Liver (tissue), 9 donors: ENCODE data around the gene SLC8A3. TPM values are rescaled to one million over a fixed set of nuclear protein-coding genes. Genes with fewer than 3 reads are reported as not detected.
A peak's percentile ranks its signal among the peaks of the same experiment; 100 is the strongest.

Source experiments
- DNase-seq: peaks from one replicate; pipeline ENCODE4 v3.0.0-alpha.2; 2017; ENCODE audit warnings: low spot score
- H3K27ac ChIP-seq, 2 donors: one replicate each; pipeline ENCODE4 v1.7.0; 2013; ENCODE audit warnings: inconsistent platforms in 2 of 2, low read length in 2 of 2, control low read depth in 1 of 2, low read depth in 1 of 2, mild to moderate bottlenecking in 1 of 2
- H3K27me3 ChIP-seq, 4 donors: one replicate each; pipeline versions ENCODE4 v1.6.1 to v1.7.0; 2013; ENCODE audit warnings: low read length in 3 of 4, inconsistent platforms in 1 of 4, mild to moderate bottlenecking in 1 of 4, moderate library complexity in 1 of 4; ENCODE audit not compliant: control insufficient read depth in 4 of 4, insufficient read depth in 4 of 4
- H3K36me3 ChIP-seq, 4 donors: one replicate each; pipeline versions ENCODE4 v1.6.1 to v1.7.0; 2013; ENCODE audit warnings: low read length in 3 of 4, mild to moderate bottlenecking in 3 of 4, low read depth in 1 of 4, moderate library complexity in 1 of 4; ENCODE audit not compliant: control insufficient read depth in 4 of 4, insufficient read depth in 3 of 4
- H3K4me1 ChIP-seq, 4 donors: one replicate each; pipeline versions ENCODE4 v1.6.1 to v1.7.0; 2013; ENCODE audit warnings: low read length in 3 of 4, mild to moderate bottlenecking in 3 of 4, moderate library complexity in 1 of 4; ENCODE audit not compliant: control insufficient read depth in 4 of 4, insufficient read depth in 4 of 4
- H3K4me3 ChIP-seq, 3 donors: one replicate each; pipeline versions ENCODE4 v1.6.1 to v1.7.0; 2013; ENCODE audit warnings: low read length in 3 of 3, control low read depth in 1 of 3, low read depth in 1 of 3, mild to moderate bottlenecking in 1 of 3
- H3K9ac ChIP-seq, 2 donors: one replicate each; pipeline ENCODE4 v1.7.0; 2013; ENCODE audit warnings: low read length in 2 of 2, mild to moderate bottlenecking in 2 of 2, moderate library complexity in 2 of 2, control low read depth in 1 of 2, low read depth in 1 of 2
- H3K9me3 ChIP-seq, 4 donors: one replicate each; pipeline versions ENCODE4 v1.6.1 to v1.7.0; 2013; ENCODE audit warnings: low read length in 3 of 4; ENCODE audit not compliant: control insufficient read depth in 4 of 4
- EGR1 ChIP-seq, 2 donors: IDR thresholded peaks; 2 replicates each; pipeline ENCODE4 v1.6.1; 2016 to 2018; ENCODE audit warnings: antibody characterized with exemption in 2 of 2, low read depth in 2 of 2
- FOXA1 ChIP-seq: IDR thresholded peaks from 2 replicates; pipeline ENCODE4 v1.6.1; 2016; ENCODE audit warnings: antibody characterized with exemption
- FOXA2 ChIP-seq: IDR thresholded peaks from 2 replicates; pipeline ENCODE4 v1.6.1; 2016; ENCODE audit warnings: antibody characterized with exemption
- GABPA ChIP-seq, 2 donors: IDR thresholded peaks in 1 of 2; conservative IDR thresholded peaks in 1 of 2; 2 replicates each; pipeline ENCODE4 v1.6.1; 2016; ENCODE audit warnings: antibody characterized with exemption in 2 of 2, mild to moderate bottlenecking in 1 of 2, moderate library complexity in 1 of 2
- HNF4A ChIP-seq, 2 donors: conservative IDR thresholded peaks; 2 replicates each; pipeline ENCODE4 v1.6.1; 2016; ENCODE audit warnings: antibody characterized with exemption in 2 of 2, mild to moderate bottlenecking in 2 of 2
- HNF4G ChIP-seq: IDR thresholded peaks from 2 replicates; pipeline ENCODE4 v1.6.1; 2016; ENCODE audit warnings: antibody characterized with exemption
- JUND ChIP-seq, 2 donors: IDR thresholded peaks; 2 replicates each; pipeline ENCODE4 v1.6.1; 2016; ENCODE audit warnings: antibody characterized with exemption in 2 of 2
- MAX ChIP-seq: IDR thresholded peaks from 2 replicates; pipeline ENCODE4 v1.6.1; 2016; ENCODE audit warnings: antibody characterized with exemption
- NR2F2 ChIP-seq: IDR thresholded peaks from 2 replicates; pipeline ENCODE4 v1.6.1; 2016; ENCODE audit warnings: antibody characterized with exemption
- RAD21 ChIP-seq, 2 donors: IDR thresholded peaks; 2 replicates each; pipeline ENCODE4 v1.6.1; 2016; ENCODE audit warnings: antibody characterized with exemption in 2 of 2, mild to moderate bottlenecking in 2 of 2
- RXRA ChIP-seq, 2 donors: IDR thresholded peaks; 2 replicates each; pipeline ENCODE4 v1.6.1; 2017 to 2018; ENCODE audit warnings: antibody characterized with exemption in 2 of 2, mild to moderate bottlenecking in 1 of 2
- SP1 ChIP-seq: IDR thresholded peaks from 2 replicates; pipeline ENCODE4 v1.6.1; 2018; ENCODE audit warnings: antibody characterized with exemption, mild to moderate bottlenecking
- TAF1 ChIP-seq: conservative IDR thresholded peaks from 2 replicates; pipeline ENCODE4 v1.6.1; 2016; ENCODE audit warnings: antibody characterized with exemption, mild to moderate bottlenecking
- YY1 ChIP-seq: IDR thresholded peaks from 2 replicates; pipeline ENCODE4 v1.6.1; 2016; ENCODE audit warnings: antibody characterized with exemption, mild to moderate bottlenecking
- ZBTB33 ChIP-seq: IDR thresholded peaks from 2 replicates; pipeline ENCODE4 v1.6.1; 2016; ENCODE audit warnings: antibody characterized with exemption
- WGBS: extraction: QIAGEN DNeasy Blood & Tissue Kit; methylation state at CpG from one replicate; pipeline ENCODE4 v1.1.7; 2013; 5-methylcytosine and 5-hydroxymethylcytosine counted together
- polyA plus RNA-seq, 2 donors: library from polyadenylated mRNA; stranded (reverse) in 1 of 2; unstranded in 1 of 2; fragments of 200-250 nt in 1 of 2; fragments of >200 nt in 1 of 2; fragmentation: Nextera tagmentation in 1 of 2; extraction: Ambion mirVana in 1 of 2; gene quantifications; one replicate each; pipeline versions ENCODE4 v1.2.1 to v1.2.3, GENCODE V29; 2013 to 2015
- total RNA-seq, 2 donors: library from RNA; depleted of rRNA; stranded (reverse); fragments of >200 nt; gene quantifications; one replicate each; pipeline ENCODE4 v1.2.3, GENCODE V29; 2014
- TF ChIP-seq, protein P1 (sequence below): IDR thresholded peaks from 2 replicates; pipeline ENCODE4 v1.6.1; 2016; ENCODE audit warnings: antibody characterized with exemption
- TF ChIP-seq, protein P2 (sequence below): IDR thresholded peaks from 2 replicates; pipeline ENCODE4 v1.6.1; 2016; ENCODE audit warnings: antibody characterized with exemption, mild to moderate bottlenecking
- TF ChIP-seq, protein P3 (sequence below): fragments of 150-350 bp; IDR thresholded peaks from 2 replicates; pipeline ENCODE4 v1.5.1; 2017; ENCODE audit warnings: improper control_type of control experiment, low read depth, low read length; ENCODE audit not compliant: missing input control
- donor health status: healthy.
- donor health status: healthy.
- donor health status: healthy.
- donor health status: healthy.
- donor health status: healthy.

Gene SLC8A3
- total and polyA plus RNA-seq, 4 donors = 0.05 to 0.56 (median 0.10) TPM; not detected in 1

DNA sequence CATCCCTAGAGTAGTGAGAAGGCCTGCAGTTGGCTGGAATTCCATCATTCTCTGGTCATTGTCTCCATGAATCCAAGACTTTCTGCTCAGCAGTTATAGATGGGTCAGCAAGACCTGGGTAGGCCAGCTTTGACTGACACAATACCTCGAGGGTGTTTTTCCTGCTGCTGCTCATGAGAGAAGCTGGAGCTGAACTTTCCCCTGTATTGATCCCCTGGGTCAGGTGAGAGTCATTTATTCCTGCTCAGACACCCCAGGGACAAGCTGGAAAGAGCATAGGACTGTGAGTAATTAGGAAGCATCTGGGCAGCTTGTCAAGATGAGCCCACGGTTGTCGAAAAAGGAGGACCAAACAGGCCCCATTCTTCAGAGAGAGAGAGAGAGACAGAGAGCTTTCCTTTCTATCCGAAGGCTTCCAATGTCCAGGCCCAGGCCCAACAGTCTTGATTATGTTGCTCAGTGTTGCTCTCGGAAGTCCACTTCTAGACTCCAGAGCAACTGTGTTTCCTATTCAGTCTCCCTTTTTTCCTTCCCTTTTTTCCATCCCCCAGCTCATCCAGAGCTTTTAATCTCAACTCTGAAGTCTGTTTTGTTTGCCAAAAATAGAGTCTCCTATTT is 131.1 kb downstream of the SLC8A3 start:
- H3K4me3 ChIP-seq = no peak overlapping the region
- H3K9ac ChIP-seq = no peak overlapping the region
- no peaks in the 10 kb centered on the region for H3K27me3 ChIP-seq
- no peaks in the 10 kb centered on the region for H3K36me3 ChIP-seq
- no peak for DNase-seq
- H3K27ac ChIP-seq = no peak overlapping the region
- H3K9me3 ChIP-seq = no peaks in the 10 kb centered on the region
- peaks cover 0 to 13% (median 4%) of the 10 kb centered on the region in 4 donors for H3K4me1 ChIP-seq
- 55% methylated on average over 5 of the region's 5 CpGs for WGBS
- TF ChIP-seq ZBTB33 (no peak), TAF1 (no peak), HNF4A (conservative IDR thresholded peaks at IDR 0.05) (peak; percentile 62 to 79), NR2F2 (no peak), GABPA (IDR thresholded peaks at IDR 0.05 in 1 of 2, conservative IDR thresholded peaks at IDR 0.05 in 1 of 2) (no peak), HNF4G (no peak), YY1 (peak; percentile 25), RXRA (IDR thresholded peaks at IDR 0.05) (peak; percentile 49 to 63), FOXA1 (no peak), MAX (no peak), SP1 (peak; percentile 36), FOXA2 (no peak), JUND (IDR thresholded peaks at IDR 0.05) (peak in 1 of 2 donors; percentile 64), EGR1 (IDR thresholded peaks at IDR 0.05; ENCODE audit: low read depth in 2 of 2) (no peak), RAD21 (IDR thresholded peaks at IDR 0.05) (peak in 1 of 2 donors; percentile 13)
- TF ChIP-seq, protein P1, sequence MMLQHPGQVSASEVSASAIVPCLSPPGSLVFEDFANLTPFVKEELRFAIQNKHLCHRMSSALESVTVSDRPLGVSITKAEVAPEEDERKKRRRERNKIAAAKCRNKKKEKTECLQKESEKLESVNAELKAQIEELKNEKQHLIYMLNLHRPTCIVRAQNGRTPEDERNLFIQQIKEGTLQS = no peak
- TF ChIP-seq, protein P2, sequence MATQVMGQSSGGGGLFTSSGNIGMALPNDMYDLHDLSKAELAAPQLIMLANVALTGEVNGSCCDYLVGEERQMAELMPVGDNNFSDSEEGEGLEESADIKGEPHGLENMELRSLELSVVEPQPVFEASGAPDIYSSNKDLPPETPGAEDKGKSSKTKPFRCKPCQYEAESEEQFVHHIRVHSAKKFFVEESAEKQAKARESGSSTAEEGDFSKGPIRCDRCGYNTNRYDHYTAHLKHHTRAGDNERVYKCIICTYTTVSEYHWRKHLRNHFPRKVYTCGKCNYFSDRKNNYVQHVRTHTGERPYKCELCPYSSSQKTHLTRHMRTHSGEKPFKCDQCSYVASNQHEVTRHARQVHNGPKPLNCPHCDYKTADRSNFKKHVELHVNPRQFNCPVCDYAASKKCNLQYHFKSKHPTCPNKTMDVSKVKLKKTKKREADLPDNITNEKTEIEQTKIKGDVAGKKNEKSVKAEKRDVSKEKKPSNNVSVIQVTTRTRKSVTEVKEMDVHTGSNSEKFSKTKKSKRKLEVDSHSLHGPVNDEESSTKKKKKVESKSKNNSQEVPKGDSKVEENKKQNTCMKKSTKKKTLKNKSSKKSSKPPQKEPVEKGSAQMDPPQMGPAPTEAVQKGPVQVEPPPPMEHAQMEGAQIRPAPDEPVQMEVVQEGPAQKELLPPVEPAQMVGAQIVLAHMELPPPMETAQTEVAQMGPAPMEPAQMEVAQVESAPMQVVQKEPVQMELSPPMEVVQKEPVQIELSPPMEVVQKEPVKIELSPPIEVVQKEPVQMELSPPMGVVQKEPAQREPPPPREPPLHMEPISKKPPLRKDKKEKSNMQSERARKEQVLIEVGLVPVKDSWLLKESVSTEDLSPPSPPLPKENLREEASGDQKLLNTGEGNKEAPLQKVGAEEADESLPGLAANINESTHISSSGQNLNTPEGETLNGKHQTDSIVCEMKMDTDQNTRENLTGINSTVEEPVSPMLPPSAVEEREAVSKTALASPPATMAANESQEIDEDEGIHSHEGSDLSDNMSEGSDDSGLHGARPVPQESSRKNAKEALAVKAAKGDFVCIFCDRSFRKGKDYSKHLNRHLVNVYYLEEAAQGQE = no peak
- TF ChIP-seq, protein P3, sequence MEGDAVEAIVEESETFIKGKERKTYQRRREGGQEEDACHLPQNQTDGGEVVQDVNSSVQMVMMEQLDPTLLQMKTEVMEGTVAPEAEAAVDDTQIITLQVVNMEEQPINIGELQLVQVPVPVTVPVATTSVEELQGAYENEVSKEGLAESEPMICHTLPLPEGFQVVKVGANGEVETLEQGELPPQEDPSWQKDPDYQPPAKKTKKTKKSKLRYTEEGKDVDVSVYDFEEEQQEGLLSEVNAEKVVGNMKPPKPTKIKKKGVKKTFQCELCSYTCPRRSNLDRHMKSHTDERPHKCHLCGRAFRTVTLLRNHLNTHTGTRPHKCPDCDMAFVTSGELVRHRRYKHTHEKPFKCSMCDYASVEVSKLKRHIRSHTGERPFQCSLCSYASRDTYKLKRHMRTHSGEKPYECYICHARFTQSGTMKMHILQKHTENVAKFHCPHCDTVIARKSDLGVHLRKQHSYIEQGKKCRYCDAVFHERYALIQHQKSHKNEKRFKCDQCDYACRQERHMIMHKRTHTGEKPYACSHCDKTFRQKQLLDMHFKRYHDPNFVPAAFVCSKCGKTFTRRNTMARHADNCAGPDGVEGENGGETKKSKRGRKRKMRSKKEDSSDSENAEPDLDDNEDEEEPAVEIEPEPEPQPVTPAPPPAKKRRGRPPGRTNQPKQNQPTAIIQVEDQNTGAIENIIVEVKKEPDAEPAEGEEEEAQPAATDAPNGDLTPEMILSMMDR = no peak
